HL-60 (cell line): ENCODE measurements around the gene DDIT3.

Source experiments
- CTCF ChIP-seq: IDR thresholded peaks from one replicate; pipeline ENCODE4 v1.5.1; 2011; ENCODE audit warnings: low read length, control low read depth, inconsistent platforms; ENCODE audit not compliant: insufficient read depth
- GABPA ChIP-seq: IDR thresholded peaks from 2 replicates; pipeline ENCODE4 v1.6.1; 2012; ENCODE audit warnings: low read depth
- POLR2AphosphoS5 ChIP-seq: IDR thresholded peaks from 2 replicates; pipeline ENCODE4 v1.6.1; 2012; ENCODE audit warnings: low read depth
- REST ChIP-seq: IDR thresholded peaks from 2 replicates; pipeline ENCODE4 v1.6.1; 2012; ENCODE audit warnings: low read depth; ENCODE audit not compliant: insufficient replicate concordance

GRCh38 chr12:57533108-57533507, 12.8 kb upstream of the DDIT3 start:
- TF ChIP-seq CTCF, result no peak
- TF ChIP-seq REST, result no peak
- no peak for TF ChIP-seq POLR2AphosphoS5
- no peak for TF ChIP-seq GABPA
